GM21576 (cell line): Measurements from ENCODE around the gene PRDM2.

ENCODE experiments used
- ATAC-seq: cut with Tn5 transposase; IDR thresholded peaks from one replicate; pipeline ENCODE4 v1.9.1; 2021; ENCODE audit warnings: mild to moderate bottlenecking, moderate library complexity; ENCODE audit not compliant: unreplicated experiment

Gene PRDM2

DNA sequence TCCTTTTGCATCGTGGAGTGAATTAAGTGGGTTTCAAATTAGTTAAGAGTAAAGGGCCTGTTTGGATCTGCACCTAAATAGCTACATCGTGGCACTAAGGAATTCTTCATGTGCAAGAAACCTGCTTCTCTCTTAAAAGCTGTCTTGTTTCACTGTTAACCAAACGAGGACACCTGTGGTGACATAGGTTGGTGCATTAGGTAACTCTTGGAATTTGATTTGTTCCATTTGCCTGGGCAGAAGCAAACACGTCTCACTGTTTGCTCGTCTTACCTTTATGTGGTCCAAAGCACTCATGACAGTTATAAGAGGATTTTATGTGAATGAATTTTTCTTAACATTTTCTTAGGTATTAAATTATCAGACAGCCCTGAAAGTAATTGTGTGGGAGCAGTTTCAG is 60.9 kb downstream of the PRDM2 start:
- no peak for ATAC-seq

DNA sequence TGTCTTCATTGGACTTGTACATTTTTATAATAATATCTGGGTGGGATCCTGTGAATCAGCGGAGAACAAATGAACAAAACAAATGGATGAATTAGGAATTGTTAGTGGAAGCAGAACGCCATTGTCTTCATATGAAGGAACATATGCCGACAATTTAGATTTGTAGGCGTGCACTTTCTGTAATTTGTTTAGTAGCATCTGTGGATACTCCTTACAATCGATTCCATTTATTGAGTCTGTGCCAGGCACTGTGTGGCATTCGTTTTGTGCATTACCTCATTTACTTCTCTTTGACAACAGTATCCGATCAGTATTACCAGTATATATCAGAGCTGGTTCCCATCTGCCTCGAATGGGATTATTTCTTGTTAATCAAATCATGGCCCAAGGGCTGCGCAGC is 61.9 kb downstream of the PRDM2 start:
- ATAC-seq, result no peak

DNA sequence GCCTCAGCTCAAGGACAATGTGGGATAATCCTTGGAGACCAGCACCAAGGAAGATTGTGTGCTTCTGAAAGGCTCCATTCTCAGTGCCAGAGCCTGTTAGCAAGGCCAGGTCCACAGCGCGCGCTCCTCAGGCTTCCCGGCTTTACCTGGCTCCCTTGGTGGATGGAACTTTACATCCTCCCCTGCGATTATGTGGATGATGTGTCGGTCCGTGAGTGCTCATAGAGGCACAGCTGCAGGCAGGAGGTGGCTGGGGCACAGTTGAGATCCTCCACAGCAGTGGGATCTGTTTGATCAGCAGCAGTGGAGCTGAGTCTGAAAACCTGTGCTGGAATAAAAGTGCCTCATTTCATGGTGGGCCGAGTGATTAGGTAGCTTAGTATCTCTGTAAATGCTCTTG is 62.7 kb downstream of the PRDM2 start:
- no peak for ATAC-seq

DNA sequence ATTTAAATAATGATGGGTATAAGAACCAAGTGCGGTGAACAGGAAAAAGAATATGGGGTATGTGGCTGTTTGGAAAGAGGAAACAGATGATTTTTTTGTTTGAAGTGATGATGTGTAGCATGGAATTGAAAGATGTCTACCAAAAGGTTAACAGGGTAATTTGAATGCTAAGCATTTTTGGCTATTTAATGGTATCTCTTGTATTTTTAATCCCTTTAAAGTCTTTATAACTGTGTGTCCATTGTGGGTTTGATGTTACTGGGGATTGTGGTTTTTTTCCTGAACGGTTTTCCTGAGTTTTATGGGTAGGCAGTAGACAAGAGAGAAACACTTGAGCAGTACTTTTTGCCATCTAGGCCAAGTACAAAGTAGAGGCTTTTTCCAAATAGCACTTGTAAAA is 63.2 kb downstream of the PRDM2 start:
- ATAC-seq, result no peak

DNA sequence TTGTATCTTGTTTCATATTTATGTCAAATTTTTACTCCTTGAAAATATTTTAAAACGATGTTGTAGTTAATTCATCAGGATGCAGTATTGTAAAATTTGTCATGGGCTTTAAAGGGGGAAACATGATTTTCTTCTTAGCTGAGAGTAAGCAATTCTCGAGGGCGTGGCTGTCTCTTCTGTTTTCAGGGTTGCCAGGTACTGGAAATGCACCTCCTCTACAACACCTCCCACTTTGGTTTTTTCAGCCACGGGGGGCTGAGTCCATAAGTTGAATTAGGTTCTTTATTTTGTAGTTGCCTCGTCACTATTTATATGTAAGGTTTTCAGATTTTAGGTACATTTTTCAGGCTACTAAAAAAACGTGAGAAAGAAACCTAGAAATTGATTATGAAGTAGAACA is 64.0 kb downstream of the PRDM2 start:
- no peak for ATAC-seq

DNA sequence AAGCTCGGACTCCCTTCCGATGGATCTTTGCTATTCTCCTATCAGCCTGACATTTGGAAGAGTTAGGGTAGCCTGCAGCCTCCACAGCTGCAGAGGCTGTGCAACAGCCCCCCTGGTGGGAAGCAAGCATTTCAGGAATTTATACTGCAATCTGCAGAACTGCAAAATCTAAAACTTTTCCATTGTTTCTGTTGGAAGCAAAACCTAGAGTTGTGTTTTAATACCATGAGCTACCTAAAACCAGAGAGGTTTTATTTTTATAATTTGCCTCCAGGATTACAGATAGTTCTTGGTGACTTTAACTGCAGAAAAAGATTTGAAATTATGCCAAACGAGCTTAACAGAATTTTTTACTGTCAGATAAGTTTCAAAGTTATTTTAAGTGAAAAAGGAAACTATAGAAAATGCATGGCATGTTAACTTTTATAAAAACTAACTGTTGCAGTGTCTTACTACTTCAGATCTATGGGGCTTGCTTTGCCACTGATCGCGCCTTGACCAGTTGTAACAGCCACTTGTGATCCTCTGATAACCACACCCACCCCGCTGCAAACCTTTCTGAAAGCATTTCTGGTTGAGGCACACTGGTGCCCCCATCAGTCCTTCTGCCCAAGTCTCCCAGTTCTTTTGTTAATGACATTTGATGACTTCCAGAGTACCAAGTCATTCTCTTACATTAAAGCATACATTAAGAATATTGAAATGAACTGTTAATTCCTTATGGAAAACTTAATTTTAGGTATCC is 64.8 kb downstream of the PRDM2 start:
- no peak for ATAC-seq

DNA sequence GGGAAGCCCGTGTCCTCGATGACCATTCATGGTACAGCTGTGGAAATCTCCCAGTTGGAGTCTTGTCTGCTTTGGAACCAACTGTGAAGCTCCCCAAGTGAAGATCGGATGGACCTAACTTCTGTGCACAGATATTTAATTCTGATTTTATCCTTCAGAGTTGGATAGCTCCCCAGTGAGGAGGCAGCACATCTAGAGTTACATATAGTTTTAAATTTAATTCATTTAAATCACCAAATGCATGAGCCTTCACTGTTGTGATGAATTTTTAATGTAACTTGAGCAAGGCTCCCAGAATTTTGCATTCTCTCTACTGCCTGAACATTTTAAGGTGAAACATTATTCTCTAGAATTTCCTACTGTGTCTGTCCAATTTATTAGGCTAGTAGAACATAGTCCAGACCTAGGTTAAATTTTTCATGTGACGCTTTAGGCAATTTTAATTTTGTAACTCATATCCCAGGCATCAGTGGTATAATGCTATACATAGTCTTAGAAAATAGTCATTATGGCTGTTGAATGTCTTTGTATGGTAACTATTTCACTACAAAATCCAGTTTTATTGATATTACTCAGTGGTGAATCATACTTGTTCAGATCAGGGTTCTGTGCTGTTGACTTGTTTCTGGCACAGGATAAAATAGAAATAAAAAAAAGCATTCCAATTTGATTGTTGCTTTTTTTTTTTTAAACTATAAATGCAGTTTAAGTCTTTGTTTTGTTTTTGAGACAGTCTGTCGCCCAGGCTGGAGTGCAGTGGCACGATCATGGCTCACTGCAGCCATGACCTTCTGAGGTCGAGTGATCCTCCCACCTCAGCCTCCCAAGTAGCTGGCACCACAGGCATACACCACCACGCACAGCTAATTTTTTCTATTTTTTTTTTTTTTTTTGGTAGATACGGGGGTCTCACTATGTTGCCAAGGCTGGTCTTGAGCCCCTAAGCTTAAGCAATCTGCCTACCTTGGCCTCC is 66.9 kb downstream of the PRDM2 start:
- ATAC-seq, result no peak

DNA sequence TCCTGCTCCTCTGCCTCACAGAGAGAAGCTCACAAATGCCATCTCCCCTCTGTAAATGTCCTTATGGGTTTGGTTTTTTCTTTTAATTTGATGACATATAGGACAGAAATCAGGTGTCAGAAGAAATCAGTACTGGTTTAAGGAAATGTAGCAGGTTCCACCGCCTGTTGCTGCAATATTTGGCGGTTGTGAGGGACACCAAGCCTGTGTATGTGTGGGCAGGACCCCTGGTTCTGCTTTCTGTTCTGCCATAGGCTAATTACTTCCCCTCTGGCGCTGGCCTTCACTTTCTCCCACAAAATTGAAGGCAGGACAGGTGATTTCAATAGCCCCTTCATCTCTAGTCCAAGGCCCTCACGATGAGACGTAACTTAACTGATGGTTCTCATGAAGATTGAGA is 69.2 kb downstream of the PRDM2 start:
- ATAC-seq, result no peak

DNA sequence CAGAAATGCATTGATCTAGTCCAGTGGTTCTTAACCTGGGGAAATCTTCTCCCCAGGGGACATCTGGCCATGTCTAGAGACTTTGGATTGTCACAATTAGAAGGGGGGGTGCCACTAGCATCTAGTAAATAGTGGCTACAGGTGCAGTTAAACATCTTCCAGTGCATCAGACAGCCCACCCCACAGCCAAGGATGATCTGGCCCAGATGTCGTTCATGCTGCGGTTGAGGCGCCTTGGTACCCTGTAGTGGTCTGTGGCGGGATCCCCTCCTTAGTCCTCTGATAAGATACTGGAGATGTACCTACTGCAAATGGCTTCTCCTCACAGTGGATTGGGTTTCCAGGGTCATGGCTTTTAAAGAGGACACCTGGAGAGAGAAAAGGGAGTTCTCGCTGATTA is 69.8 kb downstream of the PRDM2 start:
- no peak for ATAC-seq

DNA sequence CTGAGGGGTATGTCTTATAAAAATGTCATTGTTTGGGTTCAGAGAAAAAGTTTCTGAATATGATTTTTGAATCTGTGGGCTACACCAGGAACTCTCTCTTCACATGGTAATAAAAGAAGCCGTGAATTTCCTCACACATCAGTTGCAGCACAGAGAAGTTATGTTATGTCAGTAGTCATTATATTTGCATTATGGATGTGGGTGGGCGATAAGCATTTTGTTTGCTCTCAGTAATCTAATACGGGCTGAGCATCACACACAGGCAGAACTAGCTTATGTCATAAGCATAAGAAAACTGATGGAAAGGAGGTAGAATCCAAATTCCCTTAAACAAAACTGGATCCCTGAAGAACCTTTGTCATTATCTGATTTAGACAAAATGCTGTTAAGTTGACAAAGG is 70.8 kb downstream of the PRDM2 start:
- no peak for ATAC-seq

DNA sequence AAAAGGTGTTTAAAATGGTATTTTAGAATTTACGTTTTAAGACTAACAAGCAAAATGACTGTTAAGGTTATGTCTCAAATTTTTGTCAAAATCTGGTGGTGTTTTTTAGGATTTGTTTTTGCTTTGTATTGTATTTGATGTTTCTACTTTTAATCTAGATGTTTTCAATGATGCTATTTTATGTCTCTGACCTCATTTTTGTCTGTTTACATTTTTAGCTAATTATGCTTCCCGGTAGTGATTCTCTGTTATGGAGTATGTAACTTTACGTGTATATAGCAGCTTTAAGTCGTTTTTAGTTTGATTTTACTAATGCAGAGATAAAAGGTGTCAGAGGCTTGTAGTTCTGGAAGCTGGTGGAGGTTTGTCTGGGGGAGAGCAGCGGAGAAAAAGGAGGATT is 71.8 kb downstream of the PRDM2 start:
- no peak for ATAC-seq

DNA sequence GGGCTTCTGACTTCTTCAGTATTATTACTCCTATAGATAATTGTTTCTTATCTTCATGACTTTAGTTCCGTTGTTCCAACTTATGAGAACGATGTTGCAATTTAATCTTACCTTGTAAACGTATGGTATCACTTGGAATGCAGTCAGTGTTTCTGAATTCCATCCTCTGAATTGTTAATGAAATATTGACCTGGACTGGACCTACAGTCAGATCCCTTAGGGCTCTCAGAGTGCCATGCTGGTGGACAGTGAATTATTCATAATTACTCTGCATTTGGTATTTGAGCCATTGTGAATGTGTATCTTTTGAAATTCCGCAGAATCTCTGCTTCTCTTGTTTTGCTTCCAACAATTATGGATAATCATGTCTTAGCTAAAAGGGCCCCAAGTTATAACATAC is 72.3 kb downstream of the PRDM2 start:
- ATAC-seq, result no peak

DNA sequence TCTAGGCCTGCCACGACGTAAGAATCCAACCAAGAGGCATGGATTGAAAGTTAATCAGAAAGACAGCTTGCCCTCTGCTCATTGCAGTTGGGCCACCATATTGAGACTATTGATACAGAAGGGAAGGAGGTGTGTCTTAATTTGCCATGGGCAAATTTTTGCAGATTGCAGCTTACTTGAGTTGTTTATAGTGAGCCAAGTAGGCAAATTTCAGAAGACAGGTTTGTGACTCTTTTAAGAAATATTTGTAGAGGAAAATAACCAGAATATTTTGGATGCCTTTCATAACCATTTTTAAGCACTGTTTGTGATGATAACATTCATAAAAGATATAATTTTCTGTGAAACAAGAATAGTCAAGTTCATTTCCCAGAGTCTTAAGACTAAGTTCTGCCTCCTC is 74.1 kb downstream of the PRDM2 start:
- ATAC-seq, result no peak

DNA sequence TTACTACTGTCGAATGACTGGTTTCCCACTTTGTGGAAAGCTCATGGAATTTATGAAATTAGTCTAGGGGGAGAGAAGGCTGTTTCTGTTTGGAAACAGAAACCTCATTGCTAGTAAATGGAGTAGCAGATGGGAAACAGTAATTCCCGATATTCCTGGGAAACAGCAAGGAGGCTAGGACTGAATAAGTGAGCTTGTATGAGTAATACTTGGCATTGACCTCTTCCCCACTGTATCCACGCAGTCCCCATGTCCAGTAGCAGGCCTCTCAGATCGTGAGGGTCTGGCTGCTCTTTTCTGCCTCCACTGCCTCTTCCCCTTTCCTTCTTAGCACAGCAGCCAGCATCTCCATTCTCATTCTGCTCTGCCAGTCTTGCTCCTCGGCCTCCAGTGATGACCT is 75.5 kb downstream of the PRDM2 start:
- no peak for ATAC-seq

DNA sequence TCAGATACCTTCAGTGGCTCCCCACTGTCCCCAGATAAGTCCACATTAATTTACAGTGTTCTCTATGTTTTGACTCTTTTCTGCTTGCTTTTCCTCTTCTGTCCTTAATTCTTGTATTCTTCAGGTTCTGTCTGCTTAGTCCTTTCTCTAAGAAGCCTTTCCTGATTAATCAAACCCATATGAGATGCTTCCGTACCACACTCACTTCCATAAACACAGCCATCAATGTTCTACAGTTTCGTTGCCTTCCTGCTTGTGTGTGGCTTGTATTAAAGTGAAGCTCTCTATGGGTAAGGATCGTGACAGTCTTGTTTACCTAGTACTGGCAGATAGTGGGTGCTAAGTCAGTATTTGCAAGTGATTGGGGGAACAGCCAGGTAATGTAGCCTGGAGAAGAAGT is 75.9 kb downstream of the PRDM2 start:
- ATAC-seq, result no peak

DNA sequence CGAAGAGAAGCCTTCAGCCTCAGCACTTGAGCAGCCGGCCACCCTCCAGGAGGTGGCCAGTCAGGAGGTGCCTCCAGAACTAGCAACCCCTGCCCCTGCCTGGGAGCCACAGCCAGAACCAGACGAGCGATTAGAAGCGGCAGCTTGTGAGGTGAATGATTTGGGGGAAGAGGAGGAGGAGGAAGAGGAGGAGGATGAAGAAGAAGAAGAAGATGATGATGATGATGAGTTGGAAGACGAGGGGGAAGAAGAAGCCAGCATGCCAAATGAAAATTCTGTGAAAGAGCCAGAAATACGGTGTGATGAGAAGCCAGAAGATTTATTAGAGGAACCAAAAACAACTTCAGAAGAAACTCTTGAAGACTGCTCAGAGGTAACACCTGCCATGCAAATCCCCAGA is 78.4 kb downstream of the PRDM2 start:
- ATAC-seq, result no peak

DNA sequence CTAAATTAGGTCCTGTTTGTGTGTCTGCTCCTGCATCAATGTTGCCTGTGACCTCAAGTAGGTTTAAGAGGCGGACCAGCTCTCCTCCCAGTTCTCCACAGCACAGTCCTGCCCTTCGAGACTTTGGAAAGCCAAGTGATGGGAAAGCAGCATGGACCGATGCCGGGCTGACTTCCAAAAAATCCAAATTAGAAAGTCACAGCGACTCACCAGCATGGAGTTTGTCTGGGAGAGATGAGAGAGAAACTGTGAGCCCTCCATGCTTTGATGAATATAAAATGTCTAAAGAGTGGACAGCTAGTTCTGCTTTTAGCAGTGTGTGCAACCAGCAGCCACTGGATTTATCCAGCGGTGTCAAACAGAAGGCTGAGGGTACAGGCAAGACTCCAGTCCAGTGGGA is 79.9 kb downstream of the PRDM2 start:
- no peak for ATAC-seq

DNA sequence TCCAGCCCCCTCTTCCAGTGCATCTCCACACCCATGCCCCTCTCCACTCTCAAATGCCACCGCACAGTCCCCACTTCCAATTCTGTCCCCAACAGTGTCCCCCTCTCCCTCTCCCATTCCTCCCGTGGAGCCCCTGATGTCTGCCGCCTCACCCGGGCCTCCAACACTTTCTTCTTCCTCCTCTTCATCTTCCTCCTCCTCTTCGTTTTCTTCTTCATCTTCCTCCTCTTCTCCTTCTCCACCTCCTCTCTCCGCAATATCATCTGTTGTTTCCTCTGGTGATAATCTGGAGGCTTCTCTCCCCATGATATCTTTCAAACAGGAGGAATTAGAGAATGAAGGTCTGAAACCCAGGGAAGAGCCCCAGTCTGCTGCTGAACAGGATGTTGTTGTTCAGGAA is 80.8 kb downstream of the PRDM2 start:
- ATAC-seq, result no peak

DNA sequence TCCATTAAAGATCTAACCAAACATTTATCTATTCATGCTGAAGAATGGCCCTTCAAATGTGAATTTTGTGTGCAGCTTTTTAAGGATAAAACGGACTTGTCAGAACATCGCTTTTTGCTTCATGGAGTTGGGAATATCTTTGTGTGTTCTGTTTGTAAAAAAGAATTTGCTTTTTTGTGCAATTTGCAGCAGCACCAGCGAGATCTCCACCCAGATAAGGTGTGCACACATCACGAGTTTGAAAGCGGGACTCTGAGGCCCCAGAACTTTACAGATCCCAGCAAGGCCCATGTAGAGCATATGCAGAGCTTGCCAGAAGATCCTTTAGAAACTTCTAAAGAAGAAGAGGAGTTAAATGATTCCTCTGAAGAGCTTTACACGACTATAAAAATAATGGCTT is 81.2 kb downstream of the PRDM2 start:
- ATAC-seq, result no peak

DNA sequence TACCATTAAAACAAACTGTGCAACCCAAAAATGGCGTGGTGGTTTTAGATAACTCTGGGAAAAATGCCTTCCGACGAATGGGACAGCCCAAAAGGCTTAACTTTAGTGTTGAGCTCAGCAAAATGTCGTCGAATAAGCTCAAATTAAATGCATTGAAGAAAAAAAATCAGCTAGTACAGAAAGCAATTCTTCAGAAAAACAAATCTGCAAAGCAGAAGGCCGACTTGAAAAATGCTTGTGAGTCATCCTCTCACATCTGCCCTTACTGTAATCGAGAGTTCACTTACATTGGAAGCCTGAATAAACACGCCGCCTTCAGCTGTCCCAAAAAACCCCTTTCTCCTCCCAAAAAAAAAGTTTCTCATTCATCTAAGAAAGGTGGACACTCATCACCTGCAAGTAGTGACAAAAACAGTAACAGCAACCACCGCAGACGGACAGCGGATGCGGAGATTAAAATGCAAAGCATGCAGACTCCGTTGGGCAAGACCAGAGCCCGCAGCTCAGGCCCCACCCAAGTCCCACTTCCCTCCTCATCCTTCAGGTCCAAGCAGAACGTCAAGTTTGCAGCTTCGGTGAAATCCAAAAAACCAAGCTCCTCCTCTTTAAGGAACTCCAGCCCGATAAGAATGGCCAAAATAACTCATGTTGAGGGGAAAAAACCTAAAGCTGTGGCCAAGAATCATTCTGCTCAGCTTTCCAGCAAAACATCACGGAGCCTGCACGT is 82.1 kb downstream of the PRDM2 start:
- no peak for ATAC-seq

DNA sequence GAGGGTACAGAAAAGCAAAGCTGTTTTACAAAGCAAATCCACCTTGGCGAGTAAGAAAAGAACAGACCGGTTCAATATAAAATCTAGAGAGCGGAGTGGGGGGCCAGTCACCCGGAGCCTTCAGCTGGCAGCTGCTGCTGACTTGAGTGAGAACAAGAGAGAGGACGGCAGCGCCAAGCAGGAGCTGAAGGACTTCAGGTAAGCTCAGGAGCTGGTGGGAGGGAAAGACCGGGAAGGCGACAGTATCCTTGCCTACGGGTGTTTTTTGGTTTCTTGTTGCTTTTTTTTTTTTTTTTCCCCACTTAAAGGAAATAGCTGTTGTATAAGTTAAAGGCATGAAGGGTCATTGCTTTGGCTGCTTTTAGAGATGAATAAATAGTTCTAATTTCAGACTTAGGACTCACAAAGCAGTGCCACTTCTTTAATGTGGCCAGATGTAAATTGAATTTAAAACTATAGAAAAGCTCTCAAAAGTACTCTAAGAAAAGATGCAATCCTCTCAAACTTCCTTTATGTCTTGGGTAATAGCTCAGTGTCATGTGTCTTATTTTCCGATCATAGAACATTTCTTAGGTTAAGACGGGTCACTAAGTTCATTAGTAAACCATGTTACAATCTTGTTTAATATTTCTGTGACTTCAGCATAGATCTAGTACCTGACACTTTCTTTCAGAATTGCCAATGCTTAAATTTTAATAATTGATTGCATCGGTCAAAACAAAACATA is 82.8 kb downstream of the PRDM2 start:
- no peak for ATAC-seq
